HFFc6 (cell line): Measurements from ENCODE around the gene NDUFB2. TPM values are rescaled to one million over a fixed set of nuclear protein-coding genes. Genes with fewer than 3 reads are reported as not detected.

ENCODE experiments used
- DNase-seq: peaks from one replicate; pipeline ENCODE4 v3.0.0-alpha.2; 2018
- H3K27ac Mint-ChIP-seq: 2 replicates; pipeline ENCODE4 v1.8.0; 2020; ENCODE audit warnings: mild to moderate bottlenecking, mixed read lengths
- H3K27me3 Mint-ChIP-seq: 2 replicates; pipeline ENCODE4 v1.8.0; 2021; ENCODE audit warnings: mild to moderate bottlenecking, moderate library complexity, mixed read lengths; ENCODE audit not compliant: insufficient read depth
- H3K36me3 Mint-ChIP-seq: 2 replicates; pipeline ENCODE4 v1.8.0; 2021; ENCODE audit warnings: low read depth, mixed read lengths
- H3K4me1 Mint-ChIP-seq: 2 replicates; pipeline ENCODE4 v1.8.0; 2020; ENCODE audit warnings: low read depth, mixed read lengths
- H3K4me3 Mint-ChIP-seq: 2 replicates; pipeline ENCODE4 v1.8.0; 2020; ENCODE audit warnings: mild to moderate bottlenecking, moderate library complexity, mixed read lengths
- H3K9me3 Mint-ChIP-seq: 2 replicates; pipeline ENCODE4 v1.8.0; 2020; ENCODE audit warnings: mild to moderate bottlenecking, mixed read lengths
- CTCF ChIP-seq: fragments of 200-600 bp; sonication (generic); IDR thresholded peaks from 2 replicates; pipeline ENCODE4 v1.5.0; 2021; ENCODE audit warnings: antibody characterized with exemption, mild to moderate bottlenecking
- total RNA-seq, 6 experiments: library from RNA; stranded (reverse); fragmentation: NEBNext Ultra II Directional; extraction: Animal tissue kit (Norgen Biotek cat#: 25700); gene quantifications; 2 replicates in 1 of 6; 3 replicates in 5 of 6; pipeline ENCODE4 v1.2.3, GENCODE V29; 2021

The NDUFB2 gene
- total RNA-seq, 6 experiments from 2014 or later, result 176 to 254 (median 205) TPM

- Mint-ChIP-seq H3K27ac (no peak overlapping the region), H3K36me3 (peaks cover 12% of the 10 kb centered on the region), H3K27me3 (no peaks in the 10 kb centered on the region; the same call in 1 of the 2 replicates), H3K4me3 (no peak overlapping the region), H3K4me1 (peaks cover 24% of the 10 kb centered on the region), H3K9me3 (no peaks in the 10 kb centered on the region)
- DNase-seq, result no peak
- no peak for TF ChIP-seq CTCF
Measured at GRCh38 chr7:140678081-140678815, 18.3 kb upstream of the NDUFB2 start.

- Mint-ChIP-seq H3K4me3 (no peak overlapping the region), H3K4me1 (peaks cover 20% of the 10 kb centered on the region), H3K36me3 (peaks cover 12% of the 10 kb centered on the region), H3K9me3 (no peaks in the 10 kb centered on the region), H3K27ac (no peak overlapping the region), H3K27me3 (no peaks in the 10 kb centered on the region; the same call in 1 of the 2 replicates)
- no peak for TF ChIP-seq CTCF
- no peak for DNase-seq
Measured at GRCh38 chr7:140678816-140679130, 17.7 kb upstream of the NDUFB2 start.

- H3K36me3 Mint-ChIP-seq, result peaks cover 12% of the 10 kb centered on the region
- DNase-seq, result no peak
- TF ChIP-seq CTCF, result no peak
- H3K4me1 Mint-ChIP-seq, result peaks cover 16% of the 10 kb centered on the region
- H3K27me3 Mint-ChIP-seq, result no peaks in the 10 kb centered on the region; the same call in 1 of the 2 replicates
- H3K9me3 Mint-ChIP-seq, result no peaks in the 10 kb centered on the region
- no peak overlapping the region for H3K27ac Mint-ChIP-seq
- H3K4me3 Mint-ChIP-seq, result no peak overlapping the region
Measured at GRCh38 chr7:140679186-140679585, 17.3 kb upstream of the NDUFB2 start.

- H3K4me3 Mint-ChIP-seq, result no peak overlapping the region
- H3K9me3 Mint-ChIP-seq, result no peaks in the 10 kb centered on the region
- H3K4me1 Mint-ChIP-seq, result no peaks in the 10 kb centered on the region
- peaks cover 12% of the 10 kb centered on the region for H3K36me3 Mint-ChIP-seq
- no peak overlapping the region for H3K27ac Mint-ChIP-seq
- no peaks in the 10 kb centered on the region; the same call in 1 of the 2 replicates for H3K27me3 Mint-ChIP-seq
- no peak for DNase-seq
- no peak for TF ChIP-seq CTCF
Measured at GRCh38 chr7:140680886-140681285, 15.6 kb upstream of the NDUFB2 start.

GRCh38 chr7:140681766-140682165 lies 14.7 kb upstream of the NDUFB2 start:
- no peak for DNase-seq
- Mint-ChIP-seq H3K4me3 (no peak overlapping the region), H3K27ac (no peak overlapping the region), H3K9me3 (no peaks in the 10 kb centered on the region), H3K36me3 (peaks cover 12% of the 10 kb centered on the region), H3K4me1 (no peaks in the 10 kb centered on the region), H3K27me3 (no peaks in the 10 kb centered on the region; the same call in 1 of the 2 replicates)
- TF ChIP-seq CTCF, result no peak
